Suprapubic skin (tissue), 4 donors: Measurements from ENCODE around the gene ABCC1. TPM values are rescaled to one million over a fixed set of nuclear protein-coding genes. Genes with fewer than 3 reads are reported as not detected.

Source experiments
- DNase-seq, 2 donors: peaks; one replicate each; pipeline ENCODE4 v3.0.0-alpha.2; 2019; ENCODE audit warnings: low spot score in 2 of 2
- H3K27ac ChIP-seq: fragments of 200-600 bp; sonication (generic); one replicate; pipeline ENCODE4 v1.5.1; 2019
- H3K27me3 ChIP-seq: fragments of 200-600 bp; sonication (generic); one replicate; pipeline ENCODE4 v1.5.1; 2019
- H3K36me3 ChIP-seq: fragments of 200-600 bp; sonication (generic); one replicate; pipeline ENCODE4 v1.5.1; 2019
- H3K4me1 ChIP-seq: fragments of 200-600 bp; sonication (generic); one replicate; pipeline ENCODE4 v1.5.1; 2019
- H3K4me3 ChIP-seq: fragments of 200-600 bp; sonication (generic); one replicate; pipeline ENCODE4 v1.5.1; 2019; ENCODE audit warnings: mild to moderate bottlenecking
- H3K9me3 ChIP-seq: fragments of 200-600 bp; sonication (generic); one replicate; pipeline ENCODE4 v1.5.1; 2019
- CTCF ChIP-seq, 2 donors: fragments of 200-600 bp in 1 of 2; fragments of 450-650 bp in 1 of 2; sonication (generic) in 1 of 2; IDR thresholded peaks; one replicate each; pipeline ENCODE4 v1.5.1; 2016 to 2019; ENCODE audit warnings: antibody characterized with exemption in 2 of 2, mild to moderate bottlenecking in 1 of 2, moderate library complexity in 1 of 2
- EP300 ChIP-seq: sonication (generic); formaldehyde crosslinking; IDR thresholded peaks from one replicate; pipeline ENCODE4 v1.6.1; 2017; ENCODE audit warnings: antibody characterized with exemption
- POLR2A ChIP-seq, 2 donors: fragments of 450-650 bp; IDR thresholded peaks; one replicate each; pipeline ENCODE4 v1.6.1; 2017; ENCODE audit warnings: antibody characterized with exemption in 2 of 2, mild to moderate bottlenecking in 2 of 2, moderate library complexity in 2 of 2
- POLR2AphosphoS5 ChIP-seq, 3 donors: sonication (generic); formaldehyde crosslinking; IDR thresholded peaks; one replicate each; pipeline ENCODE4 v1.6.1; 2017; ENCODE audit warnings: antibody characterized with exemption in 3 of 3
- WGBS: methylation state at CpG from one replicate; pipeline ENCODE4 v1.1.5; 2018; 5-methylcytosine and 5-hydroxymethylcytosine counted together
- total RNA-seq, 4 donors: library from RNA; depleted of rRNA; stranded (reverse); fragments of >200 nt; gene quantifications; one replicate each; pipeline ENCODE4 v1.1.0, GENCODE V29; 2016

ABCC1 gene
- total RNA-seq, 4 donors from 2014 or later: 22.1 to 37.4 (median 27.2) TPM

- WGBS: 73% methylated on average over 3 of the region's 3 CpGs
Measured at GRCh38 chr16:16162591-16162990, 213.2 kb downstream of the ABCC1 start.

DNA sequence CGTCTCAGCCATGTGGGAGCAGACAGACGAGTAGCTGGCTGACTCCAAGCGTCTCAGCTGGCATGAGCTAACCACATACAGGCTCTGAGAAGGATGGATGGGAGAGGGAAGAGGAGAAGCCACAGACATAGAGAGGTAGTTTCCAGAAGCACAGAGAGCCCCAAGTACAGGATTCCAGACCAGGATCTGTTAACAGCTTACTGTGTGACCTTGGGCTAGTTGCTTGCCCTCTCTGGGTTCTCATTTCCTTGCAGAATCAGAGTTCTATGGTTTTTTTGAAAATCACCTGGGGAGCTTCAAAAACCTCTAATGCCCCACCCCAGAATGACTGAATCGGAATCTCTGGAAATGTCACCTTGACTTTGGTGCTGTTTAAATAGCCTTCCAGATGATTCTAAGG lies 213.7 kb downstream of the ABCC1 start:
- Histone ChIP-seq H3K4me1 (no peaks in the 10 kb centered on the region), H3K36me3 (no peaks in the 10 kb centered on the region), H3K4me3 (no peak overlapping the region), H3K27ac (no peak overlapping the region), H3K9me3 (peaks cover 9% of the 10 kb centered on the region), H3K27me3 (no peaks in the 10 kb centered on the region)
- TF ChIP-seq CTCF (IDR thresholded peaks at IDR 0.05) (no peak), EP300 (no peak), POLR2AphosphoS5 (IDR thresholded peaks at IDR 0.05) (no peak), POLR2A (IDR thresholded peaks at IDR 0.05) (no peak)
- no peak for DNase-seq
- 81% methylated on average over 4 of the region's 4 CpGs for WGBS

More at GRCh38 chr16:16162591-16162990, 213.2 kb downstream of the ABCC1 start:
- H3K4me1 ChIP-seq: no peaks in the 10 kb centered on the region
- no peaks in the 10 kb centered on the region for H3K27me3 ChIP-seq
- H3K27ac ChIP-seq: no peak overlapping the region
- H3K36me3 ChIP-seq: no peaks in the 10 kb centered on the region
- TF ChIP-seq CTCF (IDR thresholded peaks at IDR 0.05): no peak
- no peak for TF ChIP-seq POLR2AphosphoS5 (IDR thresholded peaks at IDR 0.05)
- DNase-seq: no peak
- no peak overlapping the region for H3K4me3 ChIP-seq
- H3K9me3 ChIP-seq: peaks cover 9% of the 10 kb centered on the region

- Histone ChIP-seq H3K4me1 (no peaks in the 10 kb centered on the region), H3K9me3 (peaks cover 9% of the 10 kb centered on the region), H3K4me3 (no peak overlapping the region), H3K27ac (no peak overlapping the region), H3K27me3 (no peaks in the 10 kb centered on the region), H3K36me3 (no peaks in the 10 kb centered on the region)
- DNase-seq: no peak
- 75% methylated on average over 5 of the region's 5 CpGs for WGBS
- TF ChIP-seq CTCF (IDR thresholded peaks at IDR 0.05) (no peak), POLR2A (IDR thresholded peaks at IDR 0.05) (no peak), EP300 (no peak), POLR2AphosphoS5 (IDR thresholded peaks at IDR 0.05) (no peak)
Measured at GRCh38 chr16:16163571-16163970, 214.2 kb downstream of the ABCC1 start.

GRCh38 chr16:16164243-16164642 lies 214.8 kb downstream of the ABCC1 start:
- H3K9me3 ChIP-seq: peaks cover 2% of the 10 kb centered on the region
- no peak for DNase-seq
- H3K27me3 ChIP-seq: no peaks in the 10 kb centered on the region
- H3K27ac ChIP-seq: no peak overlapping the region
- no peaks in the 10 kb centered on the region for H3K4me1 ChIP-seq
- no peak overlapping the region for H3K4me3 ChIP-seq
- TF ChIP-seq EP300 (no peak), POLR2A (IDR thresholded peaks at IDR 0.05) (no peak), POLR2AphosphoS5 (IDR thresholded peaks at IDR 0.05) (no peak), CTCF (IDR thresholded peaks at IDR 0.05) (no peak)
- 89% methylated on average over 3 of the region's 3 CpGs for WGBS
- H3K36me3 ChIP-seq: no peaks in the 10 kb centered on the region

GRCh38 chr16:16166085-16166484 lies 216.7 kb downstream of the ABCC1 start:
- TF ChIP-seq EP300 (no peak), POLR2A (IDR thresholded peaks at IDR 0.05) (no peak), POLR2AphosphoS5 (IDR thresholded peaks at IDR 0.05) (no peak), CTCF (IDR thresholded peaks at IDR 0.05) (no peak)
- Histone ChIP-seq H3K4me3 (no peak overlapping the region), H3K27ac (no peak overlapping the region), H3K4me1 (no peaks in the 10 kb centered on the region), H3K27me3 (no peaks in the 10 kb centered on the region), H3K36me3 (no peaks in the 10 kb centered on the region), H3K9me3 (no peaks in the 10 kb centered on the region)
- WGBS: 80% methylated on average over 1 of the region's 7 CpGs
- DNase-seq: no peak
